K562 (cell line): ENCODE measurements around the gene GCDH. TPM values are rescaled to one million over a fixed set of nuclear protein-coding genes. Genes with fewer than 3 reads are reported as not detected.

ENCODE experiments used
- ATF4 ChIP-seq: fragments of 450-650 bp; formaldehyde crosslinking; IDR thresholded peaks from 2 replicates; pipeline ENCODE4 v1.4.0; 2022; ENCODE audit warnings: mild to moderate bottlenecking, moderate library complexity
- CREM ChIP-seq: IDR thresholded peaks from 2 replicates; pipeline ENCODE4 v1.6.1; 2014; ENCODE audit warnings: antibody characterized with exemption, low read depth
- ETV6 ChIP-seq, 3 experiments: fragments of 150-350 bp in 1 of 3; sonication (generic) in 1 of 3; formaldehyde crosslinking in 1 of 3; IDR thresholded peaks; 2 replicates each; pipeline versions ENCODE4 v1.6.1 to v1.8.0; 2014 to 2022; ENCODE audit warnings: borderline replicate concordance in 2 of 3, low read depth in 2 of 3, antibody characterized with exemption in 1 of 3, low read length in 1 of 3, mild to moderate bottlenecking in 1 of 3, missing genetic modification reagents in 1 of 3
- HCFC1 ChIP-seq: IDR thresholded peaks from 2 replicates; pipeline ENCODE4 v1.6.1; 2012; ENCODE audit warnings: low read depth, low read length, improper control_type of control experiment
- HMGXB4 ChIP-seq: sonication (generic); formaldehyde crosslinking; IDR thresholded peaks from 2 replicates; pipeline ENCODE4 v1.8.1; 2023; ENCODE audit warnings: mild to moderate bottlenecking, missing genetic modification reagents
- HNRNPLL ChIP-seq: fragments of 200-400 bp; formaldehyde crosslinking; IDR thresholded peaks from 2 replicates; pipeline ENCODE4 v1.6.1; 2017; ENCODE audit warnings: low read length, low read depth, mild to moderate bottlenecking; ENCODE audit not compliant: poor library complexity, severe bottlenecking
- MAFG ChIP-seq: fragments of 450-650 bp; conservative IDR thresholded peaks from 2 replicates; pipeline ENCODE4 v1.6.1; 2016; ENCODE audit warnings: missing genetic modification characterization, missing compliant biosample characterization
- MITF ChIP-seq: IDR thresholded peaks from 2 replicates; pipeline ENCODE4 v1.6.1; 2014; ENCODE audit warnings: antibody characterized with exemption
- POLR2A ChIP-seq: fragments of 450-650 bp; conservative IDR thresholded peaks from 2 replicates; pipeline ENCODE4 v1.6.1; 2016
- POLR2H ChIP-seq: IDR thresholded peaks from 2 replicates; pipeline ENCODE4 v1.6.1; 2016; ENCODE audit warnings: missing genetic modification characterization, low read depth, mild to moderate bottlenecking, control low read depth, missing compliant biosample characterization, moderate library complexity
- SNAPC5 ChIP-seq: fragments of 250-450 bp; sonication (Bioruptor Pico); IDR thresholded peaks from 2 replicates; pipeline ENCODE4 v1.8.0; 2021; ENCODE audit warnings: moderate library complexity, mild to moderate bottlenecking, inconsistent platforms
- SRF ChIP-seq, 2 experiments: fragments of 250-450, 450-650 bp in 1 of 2; sonication (Bioruptor Pico) in 1 of 2; sonication (generic) in 1 of 2; formaldehyde crosslinking; IDR thresholded peaks; 2 replicates each; pipeline versions ENCODE4 v1.5.0 to v1.5.1; 2020 to 2022; ENCODE audit warnings: mild to moderate bottlenecking in 1 of 2, missing genetic modification reagents in 1 of 2
- TBL1XR1 ChIP-seq, 2 experiments: IDR thresholded peaks; 2 replicates each; pipeline ENCODE4 v1.6.1; 2012; ENCODE audit warnings: improper control_type of control experiment in 2 of 2, low read length in 2 of 2, mild to moderate bottlenecking in 1 of 2
- TCF15 ChIP-seq: fragments of 250-450 bp; sonication (Bioruptor Pico); IDR thresholded peaks from 2 replicates; pipeline ENCODE4 v1.8.0; 2022; ENCODE audit warnings: moderate library complexity, mild to moderate bottlenecking, inconsistent platforms
- YBX1 ChIP-seq: fragments of 450-650 bp; IDR thresholded peaks from 2 replicates; pipeline ENCODE4 v1.7.1; 2016; ENCODE audit warnings: mild to moderate bottlenecking
- ZNF232 ChIP-seq: sonication (generic); formaldehyde crosslinking; IDR thresholded peaks from 2 replicates; pipeline ENCODE4 v1.8.0; 2022; ENCODE audit warnings: mild to moderate bottlenecking, missing genetic modification reagents
- ZNF408 ChIP-seq: fragments of 250-450 bp; sonication (Bioruptor Pico); IDR thresholded peaks from 2 replicates; pipeline ENCODE4 v1.4.0; 2020; ENCODE audit warnings: low read depth, mild to moderate bottlenecking, moderate library complexity
- ZNF444 ChIP-seq: fragments of 250-450 bp; sonication (Bioruptor Pico); IDR thresholded peaks from 2 replicates; pipeline ENCODE4 v1.4.0; 2020; ENCODE audit warnings: mild to moderate bottlenecking, moderate library complexity
- ZNF589 ChIP-seq: fragments of 200-800 bp; sonication (Bioruptor generic); IDR thresholded peaks from 2 replicates; pipeline ENCODE4 v1.6.1; 2016; ENCODE audit warnings: low read depth, missing genetic modification characterization, missing compliant biosample characterization
- ZNF644 ChIP-seq: fragments of 200-800 bp; sonication (Bioruptor generic); IDR thresholded peaks from 2 replicates; pipeline ENCODE4 v1.6.1; 2016; ENCODE audit warnings: low read depth, missing genetic modification characterization, missing compliant biosample characterization
- ZNF740 ChIP-seq, 3 experiments: fragments of 200-800 bp in 1 of 3; sonication (Bioruptor generic) in 1 of 3; sonication (generic) in 1 of 3; formaldehyde crosslinking in 1 of 3; IDR thresholded peaks; 2 replicates each; pipeline versions ENCODE4 v1.6.1 to v1.8.0; 2016 to 2022; ENCODE audit warnings: mild to moderate bottlenecking in 2 of 3, missing compliant biosample characterization in 2 of 3, missing genetic modification characterization in 2 of 3, missing genetic modification reagents in 1 of 3
- polyA plus RNA-seq, 8 experiments: library from polyadenylated mRNA; depleted of rRNA in 4 of 8; stranded (reverse) in 5 of 8; unstranded in 3 of 8; fragments of >200 nt; fragmentation: Nextera tagmentation in 2 of 8; fragmentation: Illumina TruSeq in 1 of 8; extraction: Ambion mirVana in 2 of 8; extraction: Trizol in 1 of 8; gene quantifications; 2 replicates each; pipeline versions ENCODE4 v1.2.1 to v1.2.3, GENCODE V29; 2011 to 2014; ENCODE audit warnings: inconsistent platforms in 1 of 8, missing spikeins in 1 of 8
- total RNA-seq, 7 experiments: library from RNA; depleted of rRNA in 6 of 7; stranded (reverse); fragments of >200 nt in 6 of 7; fragmentation: Illumina TruSeq in 2 of 7; extraction: Trizol in 2 of 7; gene quantifications; 2 replicates each; pipeline versions ENCODE4 v1.2.1 to v1.2.3, GENCODE V29; 2011 to 2021; ENCODE audit warnings: low replicate concordance in 1 of 7

Gene GCDH
- total and polyA plus RNA-seq, 9 of the 15 experiments (the other 6 are each of a cell fraction or from before 2014, with no cell fraction given), result 2.9 to 50.8 (median 19.1) TPM

GRCh38 chr19:12937927-12938778 is 47.2 kb downstream of the GCDH start, which contains the start of gene CALR (continued):
- no peak for TF ChIP-seq ATF4 (CRISPR knock-in tag)
- TF ChIP-seq TBL1XR1 (IDR thresholded peaks at IDR 0.05; ENCODE audit: low read length in 2 of 2), result peak; percentile 41 to 54; a peak in 1 of 4 replicates
- TF ChIP-seq SRF (CRISPR knock-in tag; IDR thresholded peaks at IDR 0.05), result peak in 1 of 2 experiments; percentile 31; a peak in 1 of 4 replicates
- TF ChIP-seq CREM, result peak; percentile 68
- TF ChIP-seq HCFC1, result peak; percentile 50; the same call in 1 of the 2 replicates
- peak; percentile 57 for TF ChIP-seq MITF
- no peak for TF ChIP-seq TCF15 (CRISPR knock-in tag)
- no peak for TF ChIP-seq ZNF232 (CRISPR knock-in tag)
- no peak for TF ChIP-seq YBX1
- peak; percentile 98 for TF ChIP-seq POLR2H (tag)
- no peak for TF ChIP-seq ZNF644 (tag)
- TF ChIP-seq ZNF740 (CRISPR knock-in tag; IDR thresholded peaks at IDR 0.05), result peak; percentile 92
- TF ChIP-seq ZNF740 (tag; IDR thresholded peaks at IDR 0.05), result peak in 1 of 2 experiments; percentile 70; a peak in 2 of 4 replicates
- no peak for TF ChIP-seq ZNF408
- TF ChIP-seq ETV6 (IDR thresholded peaks at IDR 0.05; ENCODE audit: borderline replicate concordance in 1 of 2, low read depth in 2 of 2, low read length in 1 of 2), result no peak
- no peak for TF ChIP-seq ETV6 (CRISPR knock-in tag; IDR thresholded peaks at IDR 0.05; ENCODE audit: borderline replicate concordance)
- no peak for TF ChIP-seq MAFG (tag)
- TF ChIP-seq SNAPC5 (CRISPR knock-in tag), result no peak
- TF ChIP-seq HNRNPLL, result peak; percentile 67
- TF ChIP-seq HMGXB4 (CRISPR knock-in tag), result 0 out of 2 replicates have a peak, but pooled peaks have one; percentile 79
- TF ChIP-seq ZNF589 (CRISPR knock-in tag), result no peak
- TF ChIP-seq POLR2A, result peak; percentile 99
- TF ChIP-seq ZNF444, result no peak
